RWPE2 (cell line): Measurements from ENCODE around the gene IGFBP3.

Source experiments
- ATAC-seq: fragments of 200-7000 bp; cut with Tn5 transposase; 3 replicates; pipeline ENCODE4 v1.9.1; 2021; ENCODE audit warnings: low read depth
- DNase-seq: peaks from one replicate; pipeline ENCODE4 v3.0.0-alpha.2; 2020; ENCODE audit warnings: low spot score
- H3K27ac ChIP-seq: fragments of 450-650 bp; 2 replicates; pipeline ENCODE4 v1.5.1; 2017; ENCODE audit warnings: mild to moderate bottlenecking; ENCODE audit not compliant: poor library complexity, severe bottlenecking
- H3K27me3 ChIP-seq: fragments of 250-450 bp; sonication (Bioruptor Pico); 2 replicates; pipeline ENCODE4 v1.5.1; 2021; ENCODE audit warnings: mild to moderate bottlenecking, moderate library complexity; ENCODE audit not compliant: insufficient read depth, poor library complexity, severe bottlenecking
- H3K36me3 ChIP-seq: fragments of 250-450 bp; sonication (Bioruptor Pico); 2 replicates; pipeline ENCODE4 v1.5.1; 2020; ENCODE audit warnings: low read depth, mild to moderate bottlenecking, moderate library complexity
- H3K4me1 ChIP-seq: fragments of 250-450 bp; sonication (Bioruptor Pico); 2 replicates; pipeline ENCODE4 v1.5.1; 2021; ENCODE audit warnings: mild to moderate bottlenecking, moderate library complexity; ENCODE audit not compliant: insufficient read depth, poor library complexity, severe bottlenecking
- H3K4me3 ChIP-seq: fragments of 250-450 bp; sonication (Bioruptor Pico); 2 replicates; pipeline ENCODE4 v1.5.1; 2021; ENCODE audit warnings: mild to moderate bottlenecking, moderate library complexity; ENCODE audit not compliant: severe bottlenecking
- H3K9me3 ChIP-seq: fragments of 250-450 bp; sonication (Bioruptor Pico); 2 replicates; pipeline ENCODE4 v1.5.1; 2021; ENCODE audit warnings: mild to moderate bottlenecking, moderate library complexity; ENCODE audit not compliant: severe bottlenecking
- CTCF ChIP-seq: fragments of 450-650 bp; IDR thresholded peaks from one replicate; pipeline ENCODE4 v1.5.1; 2017; ENCODE audit warnings: mild to moderate bottlenecking, moderate library complexity; ENCODE audit not compliant: poor library complexity, severe bottlenecking

Gene IGFBP3

GRCh38 chr7:45888993-45889366 is 32.1 kb downstream of the IGFBP3 start:
- no peak for TF ChIP-seq CTCF
- Histone ChIP-seq H3K27me3 (peaks cover 12% of the 10 kb centered on the region), H3K4me1 (no peaks in the 10 kb centered on the region), H3K9me3 (no peaks in the 10 kb centered on the region), H3K36me3 (no peaks in the 10 kb centered on the region), H3K27ac (no peak overlapping the region), H3K4me3 (peak overlapping the region; percentile 16)
- DNase-seq (no peak), ATAC-seq (peak; percentile 20)

DNA sequence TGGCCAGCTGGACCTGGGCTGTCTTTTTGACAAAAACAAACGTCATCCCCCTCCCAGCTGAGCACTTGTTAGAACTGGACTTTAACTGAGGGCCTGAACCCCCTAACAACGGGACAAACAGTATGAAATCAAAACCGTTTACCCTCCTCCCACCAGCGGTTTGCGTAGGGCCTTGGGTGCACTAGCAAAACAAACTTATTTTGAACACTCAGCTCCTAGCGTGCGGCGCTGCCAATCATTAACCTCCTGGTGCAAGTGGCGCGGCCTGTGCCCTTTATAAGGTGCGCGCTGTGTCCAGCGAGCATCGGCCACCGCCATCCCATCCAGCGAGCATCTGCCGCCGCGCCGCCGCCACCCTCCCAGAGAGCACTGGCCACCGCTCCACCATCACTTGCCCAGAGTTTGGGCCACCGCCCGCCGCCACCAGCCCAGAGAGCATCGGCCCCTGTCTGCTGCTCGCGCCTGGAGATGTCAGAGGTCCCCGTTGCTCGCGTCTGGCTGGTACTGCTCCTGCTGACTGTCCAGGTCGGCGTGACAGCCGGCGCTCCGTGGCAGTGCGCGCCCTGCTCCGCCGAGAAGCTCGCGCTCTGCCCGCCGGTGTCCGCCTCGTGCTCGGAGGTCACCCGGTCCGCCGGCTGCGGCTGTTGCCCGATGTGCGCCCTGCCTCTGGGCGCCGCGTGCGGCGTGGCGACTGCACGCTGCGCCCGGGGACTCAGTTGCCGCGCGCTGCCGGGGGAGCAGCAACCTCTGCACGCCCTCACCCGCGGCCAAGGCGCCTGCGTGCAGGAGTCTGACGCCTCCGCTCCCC is 32.7 kb downstream of the IGFBP3 start, which contains the start of gene IGFBP1:
Gene IGFBP1 (plus strand): TSS at position 304 of the 808 bp plus-strand sequence. CDS start 165 bp downstream, at position 469.
- ATAC-seq (peak; percentile 62), DNase-seq (no peak)
- no peaks in the 10 kb centered on the region for H3K9me3 ChIP-seq
- H3K36me3 ChIP-seq, result no peaks in the 10 kb centered on the region
- peak within 1 kb of the TSS; percentile 16 for H3K4me3 ChIP-seq
- H3K27ac ChIP-seq, result no peak within 1 kb of the TSS
- no peaks in the 10 kb centered on the region for H3K4me1 ChIP-seq
- TF ChIP-seq CTCF, result no peak
- H3K27me3 ChIP-seq, result peaks cover 12% of the 10 kb centered on the region

GRCh38 chr7:45886931-45887667 is 34.0 kb downstream of the IGFBP3 start:
- no peak for TF ChIP-seq CTCF
- peaks cover 12% of the 10 kb centered on the region for H3K27me3 ChIP-seq
- H3K27ac ChIP-seq, result no peak overlapping the region
- no peaks in the 10 kb centered on the region for H3K36me3 ChIP-seq
- DNase-seq, result no peak
- no peaks in the 10 kb centered on the region for H3K4me1 ChIP-seq
- no peaks in the 10 kb centered on the region for H3K9me3 ChIP-seq
- no peak overlapping the region for H3K4me3 ChIP-seq
- no peak for ATAC-seq

- no peaks in the 10 kb centered on the region for H3K4me1 ChIP-seq
- peak; percentile 50; the same call in 2 of the 3 replicates for ATAC-seq
- no peaks in the 10 kb centered on the region for H3K36me3 ChIP-seq
- peaks cover 12% of the 10 kb centered on the region for H3K27me3 ChIP-seq
- H3K27ac ChIP-seq, result no peak overlapping the region
- DNase-seq, result no peak
- H3K4me3 ChIP-seq, result no peak overlapping the region
- no peaks in the 10 kb centered on the region for H3K9me3 ChIP-seq
- no peak for TF ChIP-seq CTCF
Observed at GRCh38 chr7:45885264-45885882, 35.7 kb downstream of the IGFBP3 start.
